Fibroblast of lung (primary cell): ENCODE data around the gene C10orf90. TPM values are rescaled to one million over a fixed set of nuclear protein-coding genes. Genes with fewer than 3 reads are reported as not detected.

ENCODE experiments used
- DNase-seq, 2 donors: peaks; one replicate each; pipeline versions ENCODE4 v3.0.0 to v3.0.0-alpha.2; 2010; ENCODE audit warnings: low read depth in 2 of 2
- H2AFZ ChIP-seq: 2 replicates; pipeline ENCODE4 v1.5.1; 2012; ENCODE audit warnings: low read length, control low read depth, inconsistent platforms
- H3K27ac ChIP-seq: 2 replicates; pipeline ENCODE4 v1.5.1; 2011; ENCODE audit warnings: low read length, control low read depth; ENCODE audit not compliant: insufficient read depth
- H3K27me3 ChIP-seq: 2 replicates; pipeline ENCODE4 v1.5.1; 2011; ENCODE audit warnings: mild to moderate bottlenecking, low read length; ENCODE audit not compliant: control insufficient read depth, insufficient read depth
- H3K36me3 ChIP-seq: 2 replicates; pipeline ENCODE4 v1.5.1; 2011; ENCODE audit warnings: low read length; ENCODE audit not compliant: control insufficient read depth, insufficient read depth
- H3K4me1 ChIP-seq: 2 replicates; pipeline ENCODE4 v1.5.1; 2011; ENCODE audit warnings: low read length; ENCODE audit not compliant: control insufficient read depth, insufficient read depth; ENCODE audit errors: extremely low read depth
- H3K4me2 ChIP-seq: 2 replicates; pipeline ENCODE4 v1.5.1; 2011; ENCODE audit warnings: low read length, control low read depth; ENCODE audit not compliant: insufficient read depth; ENCODE audit errors: extremely low read depth
- H3K4me3 ChIP-seq, 4 experiments: fragments of 200-600 bp in 1 of 4; sonication (generic) in 1 of 4; replicated peaks in 1 of 4; 2 replicates each; pipeline ENCODE4 v1.5.1; 2011 to 2016; ENCODE audit warnings: low read length in 4 of 4, low read depth in 3 of 4, mild to moderate bottlenecking in 3 of 4, control low read depth in 2 of 4, inconsistent platforms in 1 of 4, mixed read lengths in 1 of 4; ENCODE audit not compliant: insufficient read depth in 1 of 4; ENCODE audit errors: control extremely low read depth in 1 of 4
- H3K79me2 ChIP-seq: 2 replicates; pipeline ENCODE4 v1.5.1; 2012; ENCODE audit warnings: mild to moderate bottlenecking, low read length, inconsistent platforms; ENCODE audit not compliant: control insufficient read depth, insufficient read depth
- H3K9ac ChIP-seq: 2 replicates; pipeline ENCODE4 v1.5.1; 2011; ENCODE audit warnings: mild to moderate bottlenecking, low read length, control low read depth; ENCODE audit not compliant: insufficient read depth
- H3K9me3 ChIP-seq: 2 replicates; pipeline ENCODE4 v1.5.1; 2012; ENCODE audit warnings: low read depth, low read length; ENCODE audit not compliant: control insufficient read depth, insufficient read depth
- H4K20me1 ChIP-seq: 2 replicates; pipeline ENCODE4 v1.5.1; 2011; ENCODE audit warnings: low read length; ENCODE audit not compliant: control insufficient read depth, insufficient read depth; ENCODE audit errors: extremely low read depth
- CTCF ChIP-seq, 2 donors: IDR thresholded peaks in 1 of 2; conservative IDR thresholded peaks in 1 of 2; 1 replicate in 1 of 2; 2 replicates in 1 of 2; pipeline ENCODE4 v1.5.1; 2011 to 2012; ENCODE audit warnings: low read length in 2 of 2, control low read depth in 1 of 2, inconsistent platforms in 1 of 2, low read depth in 1 of 2, mild to moderate bottlenecking in 1 of 2
- EZH2 ChIP-seq: IDR thresholded peaks from 2 replicates; pipeline ENCODE4 v1.5.1; 2012; ENCODE audit warnings: low read length, control low read depth, mild to moderate bottlenecking; ENCODE audit errors: missing control alignments
- polyA plus RNA-seq, 2 donors: library from polyadenylated mRNA; depleted of rRNA in 1 of 2; stranded (reverse) in 1 of 2; unstranded in 1 of 2; fragments of >200 nt; gene quantifications; 2 replicates each; pipeline ENCODE4 v1.2.1, GENCODE V29; 2011 to 2012; ENCODE audit warnings: missing spikeins in 1 of 2
- total RNA-seq: library from RNA; depleted of rRNA; stranded (reverse); fragments of >200 nt; gene quantifications from 2 replicates; pipeline ENCODE4 v1.2.1, GENCODE V29; 2014

C10orf90 gene
- total and polyA plus RNA-seq, 2 donors (not counting 1 experiment from before 2014, with no cell fraction given), result 0.17 to 0.65 TPM

- H3K27ac ChIP-seq, result no peak overlapping the region
- no peak overlapping the region for H2AFZ ChIP-seq
- no peak overlapping the region for H3K4me2 ChIP-seq
- H3K4me3 ChIP-seq, result no peak overlapping the region
- H3K4me1 ChIP-seq, result no peaks in the 10 kb centered on the region
- no peaks in the 10 kb centered on the region for H3K36me3 ChIP-seq
- no peaks in the 10 kb centered on the region for H3K9me3 ChIP-seq
- no peak for TF ChIP-seq EZH2
- no peak for TF ChIP-seq CTCF (conservative IDR thresholded peaks at IDR 0.05 in 1 of 2, IDR thresholded peaks at IDR 0.05 in 1 of 2; ENCODE audit: low read depth in 1 of 2, low read length in 2 of 2)
- no peak overlapping the region for H3K9ac ChIP-seq
- no peaks in the 10 kb centered on the region for H4K20me1 ChIP-seq
- DNase-seq, result no peak
- H3K79me2 ChIP-seq, result no peaks in the 10 kb centered on the region
- no peaks in the 10 kb centered on the region for H3K27me3 ChIP-seq
Observed at GRCh38 chr10:126638542-126638941, 32.0 kb downstream of the C10orf90 start.

GRCh38 chr10:126637501-126637900, 33.0 kb downstream of the C10orf90 start:
- Histone ChIP-seq H4K20me1 (no peaks in the 10 kb centered on the region), H3K4me2 (no peak overlapping the region), H3K4me3 (no peak overlapping the region), H3K27me3 (no peaks in the 10 kb centered on the region), H3K9me3 (no peaks in the 10 kb centered on the region), H3K4me1 (no peaks in the 10 kb centered on the region), H3K79me2 (no peaks in the 10 kb centered on the region), H3K27ac (no peak overlapping the region), H3K36me3 (no peaks in the 10 kb centered on the region), H2AFZ (no peak overlapping the region), H3K9ac (no peak overlapping the region)
- TF ChIP-seq EZH2 (no peak), CTCF (conservative IDR thresholded peaks at IDR 0.05 in 1 of 2, IDR thresholded peaks at IDR 0.05 in 1 of 2; ENCODE audit: low read depth in 1 of 2, low read length in 2 of 2) (no peak)
- DNase-seq, result no peak

- Histone ChIP-seq H3K4me3 (no peak overlapping the region), H3K4me1 (no peaks in the 10 kb centered on the region), H2AFZ (no peak overlapping the region), H3K36me3 (no peaks in the 10 kb centered on the region), H3K4me2 (no peak overlapping the region), H3K9me3 (no peaks in the 10 kb centered on the region), H3K27ac (no peak overlapping the region), H4K20me1 (no peaks in the 10 kb centered on the region), H3K9ac (no peak overlapping the region), H3K79me2 (no peaks in the 10 kb centered on the region), H3K27me3 (no peaks in the 10 kb centered on the region)
- DNase-seq, result peak in 1 of 2 donors; percentile 29
- TF ChIP-seq EZH2, result no peak
- TF ChIP-seq CTCF (conservative IDR thresholded peaks at IDR 0.05 in 1 of 2, IDR thresholded peaks at IDR 0.05 in 1 of 2; ENCODE audit: low read depth in 1 of 2, low read length in 2 of 2), result no peak
Observed at GRCh38 chr10:126634911-126635310, 35.6 kb downstream of the C10orf90 start.
